Lung (tissue), 13 donors: Measurements from ENCODE around the gene KIF18B. TPM values are rescaled to one million over a fixed set of nuclear protein-coding genes. Genes with fewer than 3 reads are reported as not detected.

Experiments
- ATAC-seq: fragments of 200-7000 bp; cut with Tn5 transposase; one replicate; pipeline ENCODE4 v1.9.1; 2020; ENCODE audit warnings: moderate number of reproducible peaks; ENCODE audit not compliant: insufficient read depth, low FRiP score
- DNase-seq, 3 donors: peaks; one replicate each; pipeline ENCODE4 v3.0.0-alpha.2; 2013 to 2017
- H3K27ac ChIP-seq, 2 donors: one replicate each; pipeline ENCODE4 v1.5.1; 2013; ENCODE audit warnings: mild to moderate bottlenecking in 2 of 2, moderate library complexity in 2 of 2, control low read depth in 1 of 2, inconsistent platforms in 1 of 2, low read depth in 1 of 2, low read length in 1 of 2
- H3K27me3 ChIP-seq, 3 donors: one replicate each; pipeline ENCODE4 v1.5.1; 2013; ENCODE audit warnings: low read length in 2 of 3; ENCODE audit not compliant: control insufficient read depth in 3 of 3, insufficient read depth in 3 of 3
- H3K36me3 ChIP-seq, 4 donors: one replicate each; pipeline ENCODE4 v1.5.1; 2013; ENCODE audit warnings: low read length in 4 of 4, mild to moderate bottlenecking in 1 of 4, moderate library complexity in 1 of 4; ENCODE audit not compliant: control insufficient read depth in 4 of 4, insufficient read depth in 4 of 4
- H3K4me1 ChIP-seq, 5 donors: one replicate each; pipeline ENCODE4 v1.5.1; 2013; ENCODE audit warnings: low read length in 5 of 5, mild to moderate bottlenecking in 2 of 5, moderate library complexity in 1 of 5; ENCODE audit not compliant: control insufficient read depth in 5 of 5, insufficient read depth in 5 of 5
- H3K4me3 ChIP-seq: one replicate; pipeline ENCODE4 v1.5.1; 2013; ENCODE audit warnings: mild to moderate bottlenecking, control low read depth, moderate library complexity
- H3K9ac ChIP-seq, 2 donors: one replicate each; pipeline ENCODE4 v1.5.1; 2013; ENCODE audit warnings: low read length in 2 of 2, control low read depth in 1 of 2; ENCODE audit not compliant: insufficient read depth in 1 of 2
- H3K9me3 ChIP-seq, 4 donors: one replicate each; pipeline ENCODE4 v1.5.1; 2013; ENCODE audit warnings: low read length in 3 of 4, mild to moderate bottlenecking in 1 of 4, moderate library complexity in 1 of 4; ENCODE audit not compliant: control insufficient read depth in 4 of 4, insufficient read depth in 3 of 4
- WGBS, 2 donors: extraction: QIAGEN DNeasy Blood & Tissue Kit; methylation state at CpG; one replicate each; pipeline ENCODE4 v1.1.7; 2013; 5-methylcytosine and 5-hydroxymethylcytosine counted together
- polyA plus RNA-seq, 2 donors: library from polyadenylated mRNA; stranded (reverse); fragments of 200-250 nt; gene quantifications; one replicate each; pipeline ENCODE4 v1.2.1, GENCODE V29; 2013
- small RNA-seq: library from RNA; depleted of rRNA; stranded (forward); fragments of <200 nt; gene quantifications from one replicate; pipeline ENCODE3, GENCODE V24; 2014; ENCODE audit warnings: low replicate concordance
- total RNA-seq, 2 donors: library from RNA; depleted of rRNA in 1 of 2; stranded (reverse); fragments of >200 nt in 1 of 2; gene quantifications; one replicate each; pipeline ENCODE4 v1.2.1, GENCODE V29; 2014 to 2021
- TF ChIP-seq, protein P1 (sequence below): IDR thresholded peaks from 2 replicates; pipeline ENCODE4 v1.5.1; 2012; ENCODE audit warnings: mild to moderate bottlenecking; ENCODE audit errors: control extremely low read depth, extremely low read depth
- donor health status: control.
- donor health status: control.
- donor health status: Bipolar disorder and iron deficiency.
- donor health status: healthy.
- donor health status: DM: yes; HTN: yes; CAD: no.

KIF18B gene
- total and polyA plus RNA-seq, 4 donors, result 0.70 to 1.4 (median 0.83) TPM

DNA sequence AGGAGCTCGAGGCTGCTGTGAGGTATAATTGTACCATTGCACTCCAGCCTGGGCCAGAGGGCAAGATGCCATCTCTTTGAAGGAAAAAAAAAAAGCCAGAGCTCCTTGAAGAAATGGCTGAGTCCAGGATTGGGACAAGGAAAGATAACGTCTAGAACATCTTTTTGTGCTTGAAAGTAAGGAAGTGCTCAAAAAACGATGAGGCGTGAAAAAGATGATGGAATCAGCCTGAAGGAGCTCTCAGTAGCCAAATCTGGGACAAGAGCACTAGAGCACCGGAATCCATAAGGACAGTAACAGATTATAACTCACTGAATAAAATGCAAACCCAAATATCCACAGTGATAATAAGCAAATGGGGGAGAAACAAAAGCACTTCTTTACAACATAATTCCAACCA is 70.5 kb downstream of the KIF18B start:
- Histone ChIP-seq H3K9ac (no peak overlapping the region), H3K4me3 (no peak overlapping the region), H3K27ac (no peak overlapping the region), H3K9me3 (peaks cover 0 to 1% (median 0%) of the 10 kb centered on the region in 4 donors), H3K4me1 (peaks cover 0 to 1% (median 0%) of the 10 kb centered on the region in 5 donors), H3K36me3 (peaks cover 25 to 48% (median 40%) of the 10 kb centered on the region in 4 donors), H3K27me3 (no peaks in the 10 kb centered on the region)
- DNase-seq (no peak), ATAC-seq (no peak)
- TF ChIP-seq, protein P1, sequence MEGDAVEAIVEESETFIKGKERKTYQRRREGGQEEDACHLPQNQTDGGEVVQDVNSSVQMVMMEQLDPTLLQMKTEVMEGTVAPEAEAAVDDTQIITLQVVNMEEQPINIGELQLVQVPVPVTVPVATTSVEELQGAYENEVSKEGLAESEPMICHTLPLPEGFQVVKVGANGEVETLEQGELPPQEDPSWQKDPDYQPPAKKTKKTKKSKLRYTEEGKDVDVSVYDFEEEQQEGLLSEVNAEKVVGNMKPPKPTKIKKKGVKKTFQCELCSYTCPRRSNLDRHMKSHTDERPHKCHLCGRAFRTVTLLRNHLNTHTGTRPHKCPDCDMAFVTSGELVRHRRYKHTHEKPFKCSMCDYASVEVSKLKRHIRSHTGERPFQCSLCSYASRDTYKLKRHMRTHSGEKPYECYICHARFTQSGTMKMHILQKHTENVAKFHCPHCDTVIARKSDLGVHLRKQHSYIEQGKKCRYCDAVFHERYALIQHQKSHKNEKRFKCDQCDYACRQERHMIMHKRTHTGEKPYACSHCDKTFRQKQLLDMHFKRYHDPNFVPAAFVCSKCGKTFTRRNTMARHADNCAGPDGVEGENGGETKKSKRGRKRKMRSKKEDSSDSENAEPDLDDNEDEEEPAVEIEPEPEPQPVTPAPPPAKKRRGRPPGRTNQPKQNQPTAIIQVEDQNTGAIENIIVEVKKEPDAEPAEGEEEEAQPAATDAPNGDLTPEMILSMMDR, result no peak
- WGBS, 2 donors, result 88 to 89% methylated on average over 5 of the region's 5 CpGs

DNA sequence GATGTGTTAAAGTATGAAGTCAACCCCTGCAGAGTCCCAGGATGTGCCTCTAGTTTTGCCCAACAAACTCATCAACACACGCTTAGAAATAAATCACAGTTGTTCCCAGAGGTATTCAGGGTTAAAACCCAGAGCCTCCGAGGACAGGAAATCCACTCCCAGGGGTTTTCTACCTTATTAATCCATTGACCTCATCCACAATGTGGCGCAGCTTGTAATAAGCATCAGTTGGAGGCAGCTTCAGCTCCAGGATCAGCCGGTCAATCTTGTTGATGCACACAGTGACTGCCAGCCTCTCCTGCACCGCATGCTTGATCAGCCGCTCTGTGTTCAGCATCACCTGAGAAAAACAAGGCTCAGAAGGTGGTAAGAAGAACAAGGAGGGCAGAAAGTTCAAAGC is 71.8 kb downstream of the KIF18B start:
- DNase-seq (no peak), ATAC-seq (no peak)
- H3K27me3 ChIP-seq, result no peaks in the 10 kb centered on the region
- H3K27ac ChIP-seq, result no peak overlapping the region
- 96 to 98% methylated on average over 6 of the region's 6 CpGs for WGBS, 2 donors
- H3K36me3 ChIP-seq, result peaks cover 31 to 50% (median 40%) of the 10 kb centered on the region in 4 donors
- TF ChIP-seq, protein P1, result no peak
- H3K9ac ChIP-seq, result no peak overlapping the region
- H3K4me3 ChIP-seq, result no peak overlapping the region
- H3K4me1 ChIP-seq, result peaks cover 0 to 1% (median 0%) of the 10 kb centered on the region in 5 donors
- H3K9me3 ChIP-seq, result peaks cover 0 to 1% (median 0%) of the 10 kb centered on the region in 4 donors

Small RNA genes lying within 50 kb of the gene (small RNA-seq; reads per million reads assigned to genes)
- gene AC015936.2 (not detected), gene CCDC103 (not detected), gene MIR6783 (not detected), gene RN7SL405P (not detected)

Other genes with a start within 250 kb of the KIF18B start
- 1 to 10 TPM; 3.5 to 8.6 TPM for gene DBF4B, start 239.1 kb downstream of the KIF18B start, total RNA-seq
- 1 to 10 TPM; 2.7 to 2.8 TPM for gene DBF4B, start 239.1 kb downstream of the KIF18B start, polyA plus RNA-seq
- gene ADAM11, start 188.8 kb downstream of the KIF18B start, total RNA-seq, result 1 to 10 TPM in 1 of 2 donors, under 1 TPM in 1; 0.09 to 1.1 TPM
- gene ADAM11, start 188.8 kb downstream of the KIF18B start, polyA plus RNA-seq, result under 1 TPM; 0.15 to 0.22 TPM
- 10 to 100 TPM; 13.0 to 44.3 TPM for gene GJC1, start 117.5 kb downstream of the KIF18B start, total RNA-seq
- gene GJC1, start 117.5 kb downstream of the KIF18B start, polyA plus RNA-seq, result 1 to 10 TPM; 3.9 TPM
- gene HIGD1B, start 99.9 kb downstream of the KIF18B start, total RNA-seq, result 10 to 100 TPM; 12.1 to 23.9 TPM
- 10 to 100 TPM in 1 of 2 donors, 1 to 10 TPM in 1; 3.0 to 25.4 TPM for gene HIGD1B, start 99.9 kb downstream of the KIF18B start, polyA plus RNA-seq
- 10 to 100 TPM; 90.1 to 93.3 TPM for gene EFTUD2, start 48.3 kb downstream of the KIF18B start, total RNA-seq
- gene EFTUD2, start 48.3 kb downstream of the KIF18B start, polyA plus RNA-seq, result 10 to 100 TPM; 35.5 to 56.4 TPM
- gene GFAP, start 32.3 kb downstream of the KIF18B start, total RNA-seq, result under 1 TPM; 0.25 to 0.88 TPM
- gene GFAP, start 32.3 kb downstream of the KIF18B start, polyA plus RNA-seq, result under 1 TPM; 0.32 to 0.35 TPM
- gene C1QL1, start 20.5 kb upstream of the KIF18B start, total RNA-seq, result under 1 TPM; 0.21 to 0.57 TPM
- gene C1QL1, start 20.5 kb upstream of the KIF18B start, polyA plus RNA-seq, result under 1 TPM; 0.10 to 0.57 TPM
- gene DCAKD, start 103.9 kb upstream of the KIF18B start, total RNA-seq, result 10 to 100 TPM; 26.7 to 28.8 TPM
- gene DCAKD, start 103.9 kb upstream of the KIF18B start, polyA plus RNA-seq, result 10 to 100 TPM; 11.8 to 13.6 TPM
- gene NMT1, start 113.5 kb upstream of the KIF18B start, total RNA-seq, result 100 to 1,000 TPM in 1 of 2 donors, 10 to 100 TPM in 1; 56.9 to 120 TPM
- gene NMT1, start 113.5 kb upstream of the KIF18B start, polyA plus RNA-seq, result 10 to 100 TPM; 37.7 to 41.0 TPM
- gene PLCD3, start 184.7 kb upstream of the KIF18B start, total RNA-seq, result 10 to 100 TPM in 1 of 2 donors, 1 to 10 TPM in 1; 3.6 to 43.3 TPM
- 10 to 100 TPM; 13.6 to 24.2 TPM for gene PLCD3, start 184.7 kb upstream of the KIF18B start, polyA plus RNA-seq
- gene ACBD4, start 187.9 kb upstream of the KIF18B start, total RNA-seq, result 10 to 100 TPM; 12.6 to 12.7 TPM
- 10 to 100 TPM in 1 of 2 donors, 1 to 10 TPM in 1; 7.8 to 15.7 TPM for gene ACBD4, start 187.9 kb upstream of the KIF18B start, polyA plus RNA-seq
- 10 to 100 TPM; 25.3 to 34.4 TPM for gene HEXIM1, start 200.7 kb upstream of the KIF18B start, total RNA-seq
- gene HEXIM1, start 200.7 kb upstream of the KIF18B start, polyA plus RNA-seq, result 10 to 100 TPM; 14.5 to 18.7 TPM
- gene HEXIM2, start 214.1 kb upstream of the KIF18B start, total RNA-seq, result 10 to 100 TPM in 1 of 2 donors, 1 to 10 TPM in 1; 7.6 to 10.6 TPM
- gene HEXIM2, start 214.1 kb upstream of the KIF18B start, polyA plus RNA-seq, result 1 to 10 TPM; 4.3 to 6.5 TPM